H7 (cell line): ENCODE results near the gene ZNFX1. TPM values are rescaled to one million over a fixed set of nuclear protein-coding genes. Genes with fewer than 3 reads are reported as not detected.
"Not testable (repeated sequence)": the region's sequence is repeated elsewhere in the genome, so short reads cannot be mapped to it uniquely, and the experiment has no call there.

Experiments
- DNase-seq: peaks from one replicate; pipeline ENCODE4 v3.0.0; 2012
- H3K27me3 ChIP-seq: 2 replicates; pipeline ENCODE4 v1.6.0; 2011; ENCODE audit warnings: mild to moderate bottlenecking, low read length; ENCODE audit not compliant: control insufficient read depth, insufficient read depth
- H3K36me3 ChIP-seq: replicated peaks from 2 replicates; pipeline ENCODE4 v1.5.1; 2011; ENCODE audit warnings: low read length; ENCODE audit not compliant: control insufficient read depth, insufficient read depth
- H3K4me3 ChIP-seq: 2 replicates; pipeline ENCODE4 v1.5.1; 2011; ENCODE audit warnings: low read depth, mild to moderate bottlenecking, control low read depth, low read length, moderate library complexity; ENCODE audit not compliant: insufficient read depth
- total RNA-seq: library from RNA; depleted of rRNA; stranded (reverse); fragments of >200 nt; shearing (Covaris generic); gene quantifications from 2 replicates; pipeline ENCODE4 v1.2.3, GENCODE V29; 2014; rRNA removed

ZNFX1 gene
- 8.5 and 8.6 TPM in 2 replicates for total RNA-seq

- Histone ChIP-seq H3K27me3 (no peaks in the 10 kb centered on the region), H3K36me3 (peaks cover 49% of the 10 kb centered on the region), H3K4me3 (peak within 1 kb of the TSS; percentile 87)
- peak; percentile 98 for DNase-seq
These were observed at the start of gene ZNFX1 for GRCh38 chr20:49278036-49278817. TSS of gene ZNFX1 (minus strand) at chr20:49278057. CDS start at chr20:49275839, 2,218 bp downstream.

- no peak overlapping the region for H3K4me3 ChIP-seq
- DNase-seq, result no peak
- no peaks in the 10 kb centered on the region for H3K27me3 ChIP-seq
- H3K36me3 ChIP-seq, result no peaks in the 10 kb centered on the region
These were observed 48.2 kb upstream of the ZNFX1 start for GRCh38 chr20:49326026-49326425.

- Histone ChIP-seq H3K4me3 (no peak overlapping the region), H3K36me3 (no peaks in the 10 kb centered on the region), H3K27me3 (peaks cover 8% of the 10 kb centered on the region)
- DNase-seq, result no peak
These were observed 46.4 kb upstream of the ZNFX1 start for GRCh38 chr20:49324306-49324705.

GRCh38 chr20:49323622-49324238 lies 45.9 kb upstream of the ZNFX1 start:
- DNase-seq, result no peak
- H3K4me3 ChIP-seq, result no peak overlapping the region
- no peaks in the 10 kb centered on the region for H3K36me3 ChIP-seq
- peaks cover 13% of the 10 kb centered on the region for H3K27me3 ChIP-seq

- peak; percentile 83 for DNase-seq
- Histone ChIP-seq H3K27me3 (peaks cover 39% of the 10 kb centered on the region), H3K4me3 (no peak overlapping the region), H3K36me3 (no peaks in the 10 kb centered on the region)
These were observed 42.6 kb upstream of the ZNFX1 start for GRCh38 chr20:49320460-49320859.

- H3K27me3 ChIP-seq, result peaks cover 40% of the 10 kb centered on the region
These were observed 41.5 kb upstream of the ZNFX1 start for GRCh38 chr20:49319208-49319809.

GRCh38 chr20:49318430-49319207 lies 40.8 kb upstream of the ZNFX1 start:
- peaks cover 40% of the 10 kb centered on the region for H3K27me3 ChIP-seq
- H3K4me3 ChIP-seq, result peak overlapping the region; percentile 55
- H3K36me3 ChIP-seq, result no peaks in the 10 kb centered on the region
- peak; percentile 81 for DNase-seq

More at GRCh38 chr20:49319208-49319809, 41.5 kb upstream of the ZNFX1 start:
- H3K36me3 ChIP-seq, result no peaks in the 10 kb centered on the region
- peak overlapping the region; percentile 55 for H3K4me3 ChIP-seq
- DNase-seq, result peak; percentile 31

- peaks cover 40% of the 10 kb centered on the region for H3K27me3 ChIP-seq
- H3K4me3 ChIP-seq, result peak overlapping the region; percentile 55
- no peak for DNase-seq
- no peaks in the 10 kb centered on the region for H3K36me3 ChIP-seq
These were observed 40.2 kb upstream of the ZNFX1 start for GRCh38 chr20:49318091-49318429.

GRCh38 chr20:49316704-49317103 lies 38.8 kb upstream of the ZNFX1 start:
- no peak overlapping the region for H3K4me3 ChIP-seq
- H3K27me3 ChIP-seq, result peaks cover 40% of the 10 kb centered on the region
- H3K36me3 ChIP-seq, result no peaks in the 10 kb centered on the region
- DNase-seq, result no peak

- Histone ChIP-seq H3K27me3 (peaks cover 40% of the 10 kb centered on the region), H3K36me3 (no peaks in the 10 kb centered on the region), H3K4me3 (no peak overlapping the region)
- no peak for DNase-seq
These were observed 37.7 kb upstream of the ZNFX1 start for GRCh38 chr20:49315580-49315979.

- not testable (repeated sequence) for DNase-seq, H3K36me3 ChIP-seq, H3K4me3 ChIP-seq
- H3K27me3 ChIP-seq, result peaks cover 30% of the 10 kb centered on the region
These were observed 36.2 kb upstream of the ZNFX1 start for GRCh38 chr20:49314052-49314451.

GRCh38 chr20:49313283-49313682 lies 35.4 kb upstream of the ZNFX1 start:
- Histone ChIP-seq H3K36me3 (no peaks in the 10 kb centered on the region), H3K4me3 (no peak overlapping the region), H3K27me3 (peaks cover 22% of the 10 kb centered on the region)
- DNase-seq, result no peak

- Histone ChIP-seq H3K36me3 (no peaks in the 10 kb centered on the region), H3K27me3 (peaks cover 16% of the 10 kb centered on the region), H3K4me3 (no peak overlapping the region)
- DNase-seq, result no peak
These were observed 34.8 kb upstream of the ZNFX1 start for GRCh38 chr20:49312661-49313060.

GRCh38 chr20:49310705-49311104 lies 32.8 kb upstream of the ZNFX1 start:
- DNase-seq, result no peak
- Histone ChIP-seq H3K27me3 (peaks cover 2% of the 10 kb centered on the region; the same call in 1 of the 2 replicates), H3K36me3 (no peaks in the 10 kb centered on the region), H3K4me3 (no peak overlapping the region)
